ENCODE data around the gene SAXO2. TPM values are rescaled to one million over a fixed set of nuclear protein-coding genes. Genes with fewer than 3 reads are reported as not detected.
"Not testable (repeated sequence)": the region's sequence is repeated elsewhere in the genome, so short reads cannot be mapped to it uniquely, and the experiment has no call there.

SAXO2 gene
- total RNA-seq, 1 donor from 2014 or later = 0.29 TPM

DNA sequence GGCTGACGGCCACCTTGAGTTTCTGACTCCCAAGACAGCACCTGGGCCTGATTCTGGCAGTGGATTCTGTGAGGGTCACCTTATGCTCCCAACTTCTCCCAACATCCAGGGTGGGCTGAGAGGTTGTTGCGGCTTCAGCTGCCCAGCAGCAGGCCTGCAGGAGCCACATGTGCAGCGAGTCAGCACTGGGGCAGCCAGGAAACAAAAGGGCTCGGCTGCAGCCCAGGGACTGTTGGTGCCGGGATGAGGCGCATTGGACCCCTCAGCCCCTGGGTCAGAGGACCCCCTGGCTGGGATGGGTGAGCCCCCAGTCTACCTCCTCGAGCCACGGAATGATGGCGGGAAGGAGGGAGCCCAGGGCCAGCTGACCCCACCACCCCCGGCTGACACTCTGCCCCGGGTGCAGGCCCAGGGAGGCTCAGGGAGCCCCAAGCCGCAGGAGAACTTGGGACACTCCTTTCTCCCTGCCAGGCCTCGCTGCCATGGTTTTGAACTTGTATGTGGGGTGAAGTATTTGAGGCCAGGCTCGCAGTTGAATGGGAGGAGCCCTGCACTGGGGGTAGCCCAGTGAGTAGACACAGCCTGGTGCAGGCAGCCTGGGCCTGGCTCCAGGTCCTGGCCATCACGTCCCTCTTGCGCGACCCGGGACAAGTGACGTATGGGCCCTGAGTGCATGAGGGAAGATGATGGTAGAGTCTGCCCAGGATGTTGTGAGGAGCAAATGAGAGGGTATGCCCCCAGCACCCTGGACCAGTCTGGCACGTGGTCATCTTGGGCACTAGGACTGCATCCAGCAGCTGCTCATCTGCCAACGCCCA, 51.5 kb downstream of the SAXO2 start:
- DNase-seq (ENCODE audit: low read depth) = not testable (repeated sequence)

- no peak for DNase-seq (ENCODE audit: low read depth)
These were observed 52.3 kb downstream of the SAXO2 start for GRCh38 chr15:82314769-82315518.

GRCh38 chr15:82315519-82316246, 53.1 kb downstream of the SAXO2 start:
- peak; percentile 50 for DNase-seq (ENCODE audit: low read depth)

GRCh38 chr15:82316247-82317090, 53.9 kb downstream of the SAXO2 start:
- not testable (repeated sequence) for DNase-seq (ENCODE audit: low read depth)

DNA sequence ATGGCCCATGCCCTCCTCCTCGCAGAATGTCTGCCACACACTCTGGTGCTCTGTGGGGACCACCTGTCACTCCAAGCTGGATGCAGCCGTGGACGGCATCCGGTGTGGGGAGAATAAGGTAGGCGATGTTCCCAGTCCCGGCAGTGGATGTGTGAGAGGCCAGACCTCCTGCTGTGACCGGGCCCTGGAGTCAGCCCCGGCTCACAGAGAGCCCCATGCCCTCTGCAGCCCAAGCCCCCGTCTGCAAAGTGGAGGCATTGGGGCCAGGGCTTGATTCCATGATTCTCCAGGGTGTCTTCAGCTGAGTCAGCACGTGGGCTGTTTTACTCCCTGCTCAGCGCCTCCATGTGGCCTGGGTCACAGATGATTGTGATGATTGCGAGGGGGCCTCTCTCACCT, 54.5 kb downstream of the SAXO2 start:
- no peak for DNase-seq (ENCODE audit: low read depth)

DNA sequence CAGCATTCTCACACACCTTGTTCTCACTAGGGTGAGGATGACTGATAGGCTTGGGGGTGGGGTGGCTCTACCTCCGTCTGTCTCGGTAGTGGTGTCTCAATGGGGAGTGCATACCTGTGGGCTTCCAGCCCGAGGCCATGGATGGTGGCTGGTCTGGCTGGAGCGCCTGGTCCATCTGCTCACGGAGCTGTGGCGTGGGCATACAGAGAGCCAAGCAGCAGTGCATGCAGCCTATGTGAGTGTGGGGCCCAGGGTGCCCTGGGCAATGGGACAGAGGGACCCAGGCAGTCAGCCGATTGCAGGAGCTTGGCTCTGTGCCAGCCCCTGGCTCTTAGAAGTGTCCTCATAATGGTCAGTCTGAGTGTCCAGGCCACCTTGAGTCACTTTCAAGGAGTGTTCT, 54.9 kb downstream of the SAXO2 start:
- DNase-seq (ENCODE audit: low read depth) = not testable (repeated sequence)

- not testable (repeated sequence) for DNase-seq (ENCODE audit: low read depth)
These were observed 55.7 kb downstream of the SAXO2 start for GRCh38 chr15:82318281-82318680.

GRCh38 chr15:82319522-82320278, 57.1 kb downstream of the SAXO2 start:
- not testable (repeated sequence) for DNase-seq (ENCODE audit: low read depth)

GRCh38 chr15:82320861-82321260, 58.2 kb downstream of the SAXO2 start:
- not testable (repeated sequence) for DNase-seq (ENCODE audit: low read depth)

DNA sequence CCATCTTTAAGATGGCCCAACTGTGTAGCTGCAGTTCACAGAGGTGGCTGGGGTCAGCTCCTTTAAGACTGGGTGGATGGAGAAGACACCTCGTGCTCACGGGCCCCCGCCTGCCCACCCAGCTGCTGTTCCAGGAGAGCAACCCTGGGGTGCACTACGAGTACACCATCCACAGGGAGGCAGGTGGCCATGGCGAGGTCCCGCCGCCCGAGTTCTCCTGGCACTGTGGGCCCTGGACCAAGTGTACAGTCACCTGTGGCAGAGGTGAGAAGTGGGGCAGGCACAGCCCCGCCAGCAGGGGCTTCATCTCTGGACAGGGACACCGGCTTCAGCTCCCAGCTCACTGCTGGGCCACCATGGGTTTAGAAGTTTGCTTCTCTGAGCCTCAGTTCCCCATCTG, 59.9 kb downstream of the SAXO2 start:
- not testable (repeated sequence) for DNase-seq (ENCODE audit: low read depth)

- DNase-seq (ENCODE audit: low read depth) = not testable (repeated sequence)
These were observed 62.2 kb downstream of the SAXO2 start for GRCh38 chr15:82324831-82325230.

- DNase-seq (ENCODE audit: low read depth) = not testable (repeated sequence)
These were observed 63.0 kb downstream of the SAXO2 start for GRCh38 chr15:82325646-82326045.

GRCh38 chr15:82326896-82327295, 64.3 kb downstream of the SAXO2 start:
- DNase-seq (ENCODE audit: low read depth) = not testable (repeated sequence)

- not testable (repeated sequence) for DNase-seq (ENCODE audit: low read depth)
These were observed 64.8 kb downstream of the SAXO2 start for GRCh38 chr15:82327372-82327771.

GRCh38 chr15:82329039-82329438, 66.4 kb downstream of the SAXO2 start:
- DNase-seq (ENCODE audit: low read depth) = not testable (repeated sequence)

DNA sequence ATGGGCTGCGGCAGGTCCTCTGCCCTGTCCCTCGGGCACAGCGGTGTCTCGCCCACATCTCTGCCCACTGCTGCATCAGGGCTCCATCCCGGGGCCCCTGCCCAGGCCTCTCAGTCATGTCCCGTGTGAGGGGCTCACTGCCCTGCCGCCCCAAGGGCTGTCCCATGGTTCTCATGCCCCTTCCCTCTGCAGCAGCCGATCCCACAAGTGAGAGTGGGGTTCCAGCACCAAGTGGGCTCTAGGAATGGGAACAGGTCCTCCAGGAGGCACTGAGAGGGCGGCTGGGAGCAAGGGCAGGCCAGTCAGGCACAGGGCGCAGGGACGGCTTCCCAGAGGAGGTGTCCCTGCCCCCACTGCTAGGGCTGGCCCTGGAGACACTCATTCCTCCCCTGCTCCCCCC, 68.3 kb downstream of the SAXO2 start:
- not testable (repeated sequence) for DNase-seq (ENCODE audit: low read depth)

DNA sequence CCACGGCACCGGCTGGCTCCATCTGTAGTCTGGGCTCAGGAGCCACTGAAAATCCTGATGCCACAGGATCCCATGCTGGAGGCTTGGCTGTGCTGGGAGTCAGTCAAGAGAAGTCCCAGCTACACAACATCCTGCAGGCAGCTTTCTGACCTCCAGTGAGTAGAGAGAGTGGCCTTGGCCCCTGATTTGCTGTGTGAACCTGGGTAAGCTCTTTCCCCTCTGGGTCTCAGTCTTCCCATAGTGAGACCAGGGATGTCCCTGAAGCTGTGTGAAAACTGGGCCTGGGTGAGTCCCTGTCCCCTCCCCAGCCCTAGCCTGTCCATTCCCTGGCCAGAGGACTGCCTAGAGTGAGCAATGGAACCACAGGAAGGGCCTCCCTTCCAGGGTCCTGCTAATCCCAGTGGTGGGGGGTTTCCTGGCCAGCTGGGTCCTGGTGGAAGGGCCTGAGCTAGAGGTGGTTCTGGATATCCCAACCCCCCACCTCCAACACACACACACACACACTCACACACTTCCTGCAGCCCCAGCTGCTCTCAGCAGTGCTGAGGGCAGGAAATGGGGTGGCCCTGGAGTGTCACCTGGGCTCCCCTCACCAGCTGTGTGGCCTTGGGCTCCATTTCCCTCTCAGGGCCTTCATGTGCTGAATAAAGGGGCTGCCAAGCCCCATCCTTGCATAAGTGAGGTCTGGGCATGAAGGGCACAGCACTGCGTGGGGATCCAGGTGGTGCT, 69.1 kb downstream of the SAXO2 start:
- not testable (repeated sequence) for DNase-seq (ENCODE audit: low read depth)

DNA sequence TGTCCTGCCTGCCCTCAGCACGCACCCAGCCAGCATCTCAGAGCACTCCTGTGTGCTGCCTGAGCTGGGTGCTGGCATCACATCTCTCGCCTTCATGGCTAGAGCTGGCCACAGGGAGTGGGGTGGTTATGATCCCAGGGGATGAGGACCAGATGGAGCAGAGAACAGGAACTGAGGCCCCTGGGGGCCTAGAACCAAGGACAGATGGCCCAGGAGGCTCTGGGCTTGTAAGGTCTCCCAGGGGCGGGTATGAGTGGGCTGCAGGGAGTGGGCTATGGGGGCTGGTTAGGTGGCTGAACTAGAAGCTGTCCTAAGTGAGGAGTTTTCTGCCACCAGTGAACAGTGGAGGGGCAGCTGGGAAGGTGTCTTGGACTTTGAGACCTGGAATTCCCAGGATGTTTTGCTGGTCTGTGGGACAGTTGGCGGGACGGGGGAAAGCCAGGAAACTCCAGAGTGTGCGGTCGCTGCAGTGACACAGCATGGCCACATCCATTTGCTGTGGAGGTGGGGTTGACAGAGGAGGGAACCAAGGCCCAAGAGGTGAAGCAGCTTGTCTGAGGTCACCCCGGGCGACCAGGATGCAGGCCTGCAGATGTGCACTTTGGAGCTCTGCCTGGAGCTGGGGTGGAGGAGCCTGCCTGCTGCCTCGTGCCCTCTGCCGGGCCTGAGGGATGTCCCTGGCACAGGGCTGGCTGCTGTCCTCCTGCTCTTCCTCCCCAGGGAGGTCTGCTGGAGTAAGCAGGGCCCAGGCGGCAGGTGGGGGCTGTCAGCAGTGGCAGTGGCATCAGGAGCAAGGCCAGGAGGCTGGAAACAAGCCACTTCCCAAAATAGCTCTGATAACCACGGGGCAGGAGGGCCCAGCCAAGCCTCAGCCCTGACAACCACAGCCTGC, 70.3 kb downstream of the SAXO2 start:
- peak; percentile 88 for DNase-seq (ENCODE audit: low read depth)

Measured in myocyte (in vitro differentiated cells).